Astrocyte (in vitro differentiated cells and primary cell): ENCODE measurements around the gene NUBPL. TPM values are rescaled to one million over a fixed set of nuclear protein-coding genes. Genes with fewer than 3 reads are reported as not detected.

Experiments
- DNase-seq: peaks from one replicate; pipeline ENCODE4 v3.0.0-alpha.2; 2010; ENCODE audit warnings: low read depth
- FAIRE-seq: peaks from 2 replicates; lab custom pipeline; 2011; peaks lifted over from hg19 to GRCh38; lab: Jason Lieb, UNC
- H2AFZ ChIP-seq: 2 replicates; pipeline ENCODE4 v1.6.0; 2012; ENCODE audit warnings: low read depth, low read length, inconsistent platforms
- H3K27ac ChIP-seq: 2 replicates; pipeline ENCODE4 v1.5.1; 2011; ENCODE audit warnings: low read depth, low read length, inconsistent platforms
- H3K27me3 ChIP-seq: 2 replicates; pipeline ENCODE4 v1.6.0; 2011; ENCODE audit warnings: low read length, inconsistent platforms; ENCODE audit not compliant: insufficient read depth
- H3K36me3 ChIP-seq: 2 replicates; pipeline ENCODE4 v1.5.1; 2011; ENCODE audit warnings: low read length, inconsistent platforms; ENCODE audit not compliant: insufficient read depth
- H3K4me1 ChIP-seq: 2 replicates; pipeline ENCODE4 v1.5.1; 2011; ENCODE audit warnings: low read length, inconsistent platforms; ENCODE audit not compliant: insufficient read depth
- H3K4me2 ChIP-seq: 2 replicates; pipeline ENCODE4 v1.6.0; 2012; ENCODE audit warnings: low read length, inconsistent platforms
- H3K4me3 ChIP-seq: 2 replicates; pipeline ENCODE4 v1.5.1; 2011; ENCODE audit warnings: low read depth, mild to moderate bottlenecking, low read length, inconsistent platforms; ENCODE audit not compliant: insufficient read depth
- H3K79me2 ChIP-seq: 2 replicates; pipeline ENCODE4 v1.6.0; 2012; ENCODE audit warnings: mild to moderate bottlenecking, low read length, inconsistent platforms; ENCODE audit not compliant: insufficient read depth
- H3K9ac ChIP-seq: 2 replicates; pipeline ENCODE4 v1.6.0; 2012; ENCODE audit warnings: mild to moderate bottlenecking, low read length, inconsistent platforms
- H3K9me3 ChIP-seq: 2 replicates; pipeline ENCODE4 v1.5.1; 2012; ENCODE audit warnings: low read depth, mild to moderate bottlenecking, low read length, inconsistent platforms; ENCODE audit not compliant: insufficient read depth
- H4K20me1 ChIP-seq: 2 replicates; pipeline ENCODE4 v1.6.0; 2012; ENCODE audit warnings: low read length, inconsistent platforms; ENCODE audit not compliant: insufficient read depth
- H3K27ac Mint-ChIP-seq: one replicate; pipeline ENCODE4 v1.8.0; 2021; ENCODE audit warnings: mild to moderate bottlenecking, mixed read lengths; ENCODE audit not compliant: unreplicated experiment
- H3K27me3 Mint-ChIP-seq: one replicate; pipeline ENCODE4 v1.8.0; 2021; ENCODE audit warnings: low read depth, mixed read lengths; ENCODE audit not compliant: unreplicated experiment
- H3K36me3 Mint-ChIP-seq: one replicate; pipeline ENCODE4 v1.8.0; 2021; ENCODE audit warnings: low read depth, mixed read lengths; ENCODE audit not compliant: unreplicated experiment
- H3K4me1 Mint-ChIP-seq: one replicate; pipeline ENCODE4 v1.8.0; 2021; ENCODE audit warnings: low read depth, mixed read lengths; ENCODE audit not compliant: unreplicated experiment
- H3K4me3 Mint-ChIP-seq: one replicate; pipeline ENCODE4 v1.8.0; 2021; ENCODE audit warnings: mild to moderate bottlenecking, moderate library complexity, mixed read lengths; ENCODE audit not compliant: unreplicated experiment
- H3K9me3 Mint-ChIP-seq: one replicate; pipeline ENCODE4 v1.8.0; 2021; ENCODE audit warnings: mild to moderate bottlenecking, mixed read lengths; ENCODE audit not compliant: unreplicated experiment
- CTCF ChIP-seq: IDR thresholded peaks from 2 replicates; pipeline ENCODE4 v1.5.1; 2011; ENCODE audit warnings: low read depth, mild to moderate bottlenecking, inconsistent platforms, low read length, moderate library complexity; ENCODE audit not compliant: insufficient read depth
- EZH2 ChIP-seq: IDR thresholded peaks from 2 replicates; pipeline ENCODE4 v1.6.1; 2012; ENCODE audit warnings: mild to moderate bottlenecking, low read length, inconsistent platforms; ENCODE audit not compliant: insufficient read depth
- total RNA-seq: library from RNA; stranded (reverse); gene quantifications from 2 replicates; pipeline ENCODE4 v1.2.1, GENCODE V29; 2021

Gene NUBPL
- total RNA-seq, 1 donor from 2014 or later = 9.0 TPM

GRCh38 chr14:31660728-31661127 is 99.5 kb downstream of the NUBPL start:
- no peak for DNase-seq
- H3K4me2 ChIP-seq = no peak overlapping the region
- H3K4me1 ChIP-seq = no peaks in the 10 kb centered on the region
- H4K20me1 ChIP-seq = no peaks in the 10 kb centered on the region
- no peaks in the 10 kb centered on the region for H3K36me3 ChIP-seq
- Mint-ChIP-seq H3K9me3 (peaks cover 11% of the 10 kb centered on the region), H3K4me1 (no peaks in the 10 kb centered on the region), H3K27ac (no peak overlapping the region), H3K27me3 (no peaks in the 10 kb centered on the region), H3K4me3 (no peak overlapping the region), H3K36me3 (peaks cover 3% of the 10 kb centered on the region)
- no peaks in the 10 kb centered on the region for H3K27me3 ChIP-seq
- no peaks in the 10 kb centered on the region for H3K79me2 ChIP-seq
- H3K27ac ChIP-seq = no peak overlapping the region
- H2AFZ ChIP-seq = no peak overlapping the region
- no peak overlapping the region for H3K4me3 ChIP-seq
- TF ChIP-seq CTCF (no peak), EZH2 (no peak)
- no peak for FAIRE-seq
- no peak overlapping the region for H3K9ac ChIP-seq
- no peaks in the 10 kb centered on the region for H3K9me3 ChIP-seq

- Mint-ChIP-seq H3K36me3 (no peaks in the 10 kb centered on the region), H3K27ac (no peak overlapping the region), H3K27me3 (no peaks in the 10 kb centered on the region), H3K9me3 (peaks cover 9% of the 10 kb centered on the region), H3K4me3 (no peak overlapping the region), H3K4me1 (no peaks in the 10 kb centered on the region)
- no peaks in the 10 kb centered on the region for H4K20me1 ChIP-seq
- DNase-seq (no peak), FAIRE-seq (no peak)
- H3K27me3 ChIP-seq = no peaks in the 10 kb centered on the region
- no peak overlapping the region for H3K4me3 ChIP-seq
- H3K4me1 ChIP-seq = no peaks in the 10 kb centered on the region
- H3K9ac ChIP-seq = no peak overlapping the region
- no peak overlapping the region for H3K27ac ChIP-seq
- H3K79me2 ChIP-seq = no peaks in the 10 kb centered on the region
- H3K9me3 ChIP-seq = no peaks in the 10 kb centered on the region
- no peak overlapping the region for H3K4me2 ChIP-seq
- no peak overlapping the region for H2AFZ ChIP-seq
- H3K36me3 ChIP-seq = no peaks in the 10 kb centered on the region
- TF ChIP-seq CTCF = no peak
- TF ChIP-seq EZH2 = no peak
Measured at GRCh38 chr14:31668348-31668747, 107.1 kb downstream of the NUBPL start.

GRCh38 chr14:31672709-31673108 is 111.5 kb downstream of the NUBPL start:
- Histone ChIP-seq H3K4me2 (no peak overlapping the region), H4K20me1 (no peaks in the 10 kb centered on the region), H3K9me3 (no peaks in the 10 kb centered on the region), H3K27ac (no peak overlapping the region), H3K4me1 (no peaks in the 10 kb centered on the region), H3K9ac (no peak overlapping the region), H2AFZ (no peak overlapping the region), H3K4me3 (no peak overlapping the region), H3K36me3 (no peaks in the 10 kb centered on the region), H3K79me2 (no peaks in the 10 kb centered on the region), H3K27me3 (no peaks in the 10 kb centered on the region)
- DNase-seq (no peak), FAIRE-seq (no peak)
- H3K9me3 Mint-ChIP-seq = no peaks in the 10 kb centered on the region
- H3K36me3 Mint-ChIP-seq = no peaks in the 10 kb centered on the region
- H3K4me1 Mint-ChIP-seq = no peaks in the 10 kb centered on the region
- H3K27ac Mint-ChIP-seq = no peak overlapping the region
- TF ChIP-seq EZH2 = no peak
- no peak for TF ChIP-seq CTCF
- no peaks in the 10 kb centered on the region for H3K27me3 Mint-ChIP-seq
- no peak overlapping the region for H3K4me3 Mint-ChIP-seq
